MM.1S (cell line): ENCODE data around the gene OVOL2.

Experiments used
- CTCF ChIP-seq: fragments of 300-600 bp; sonication (generic); IDR thresholded peaks from 2 replicates; pipeline ENCODE4 v1.5.1; 2016; ENCODE audit warnings: antibody characterized with exemption, low read length, mixed read lengths
- EZH2 ChIP-seq: fragments of 300-600 bp; sonication (generic); optimal IDR thresholded peaks from 2 replicates; pipeline ENCODE3; 2017; ENCODE audit warnings: low read depth, mild to moderate bottlenecking, antibody characterized with exemption, low read length, mixed read lengths
- EZH2phosphoT487 ChIP-seq: fragments of 300-600 bp; sonication (generic); IDR thresholded peaks from 2 replicates; pipeline ENCODE4 v1.6.1; 2018; ENCODE audit warnings: antibody characterized with exemption, low read length

GRCh38 chr20:18048176-18048575 is 9.5 kb downstream of the OVOL2 start:
- no peak for TF ChIP-seq CTCF
- TF ChIP-seq EZH2 = no peak
- no peak for TF ChIP-seq EZH2phosphoT487
